Measurements from ENCODE around the gene TAGLN3. TPM values are rescaled to one million over a fixed set of nuclear protein-coding genes. Genes with fewer than 3 reads are reported as not detected.
A peak's percentile ranks its signal among the peaks of the same experiment; 100 is the strongest.

TAGLN3 gene
- under 1 TPM; 0.52 to 0.99 TPM for total RNA-seq

DNA sequence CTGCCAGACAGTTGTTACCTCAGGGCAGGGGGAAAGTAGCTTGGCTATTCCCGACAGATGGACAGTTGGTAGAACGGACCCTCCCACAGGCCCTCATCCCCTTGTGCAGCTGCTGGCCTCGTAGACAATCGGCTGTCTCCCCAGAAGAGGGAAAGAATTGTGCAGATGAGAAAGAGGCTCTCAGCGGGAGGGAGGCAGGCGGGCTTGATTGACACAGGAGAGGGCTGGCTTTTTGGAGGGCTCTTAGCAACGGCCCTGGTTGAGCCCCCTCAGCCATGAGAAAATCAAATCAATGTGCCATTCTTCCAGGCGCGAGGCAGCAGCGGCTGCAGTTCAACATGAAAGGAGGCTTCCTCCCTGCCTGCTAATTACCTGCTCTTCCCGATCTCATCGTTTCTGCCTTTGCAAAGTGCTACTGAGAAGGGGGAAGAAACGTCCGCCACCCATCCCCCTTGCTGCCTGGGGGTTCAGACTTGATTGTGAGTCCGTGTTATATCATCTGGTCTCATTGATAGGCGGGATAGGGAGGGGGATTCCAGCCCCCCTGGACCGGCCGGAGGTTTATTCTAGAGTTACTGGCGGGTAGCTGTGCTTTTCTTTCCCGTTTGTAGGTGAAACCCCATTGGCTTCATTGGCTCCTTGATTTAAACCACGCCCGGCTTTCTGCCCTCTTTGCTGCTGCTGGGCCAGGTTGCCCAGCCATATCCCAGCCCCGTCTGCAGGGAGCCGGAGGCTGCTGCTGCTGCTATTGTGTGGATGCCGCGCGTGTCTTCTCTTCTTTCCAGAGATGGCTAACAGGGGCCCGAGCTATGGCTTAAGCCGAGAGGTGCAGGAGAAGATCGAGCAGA, at the start of gene TAGLN3:
Gene TAGLN3 (plus strand): TSS at position 287 of the 848 bp plus-strand sequence. CDS start 501 bp downstream, at position 788.
- intact Hi-C loops (cut with DNase I), result no loop called here
- whole genome bisulfite sequencing, 2 donors, result 6 to 10% methylated on average over 22 to 30 of the region's 30 CpGs
- DNase-seq, result peak; percentile 30 to 56 (median 44)

DNA sequence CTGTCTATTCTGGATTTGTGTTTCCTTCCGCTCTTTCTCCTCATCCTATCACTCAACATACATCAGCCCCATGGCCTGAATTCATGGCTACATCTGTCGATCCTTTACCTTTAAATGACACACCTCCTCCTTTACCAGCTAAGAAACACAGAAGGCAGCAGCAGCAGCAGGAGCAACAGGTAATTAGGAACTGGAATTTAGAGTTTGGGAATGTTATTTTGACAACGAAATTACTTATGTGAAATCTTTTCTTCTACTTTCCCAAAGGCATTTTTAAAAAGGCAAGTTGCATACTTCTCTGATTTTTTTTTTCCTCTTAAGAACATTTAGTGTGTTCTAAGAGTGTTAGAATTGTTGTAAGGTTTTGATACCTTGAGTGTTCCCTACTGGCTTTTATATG, 49.0 kb upstream of the TAGLN3 start:
- no peak overlapping the region for H3K4me3 ChIP-seq
- DNase-seq (no peak), ATAC-seq (no peak)
- no peak overlapping the region for H3K27ac ChIP-seq
- intact Hi-C loops (cut with DNase I), result no loop called here
- TF ChIP-seq, protein P1, sequence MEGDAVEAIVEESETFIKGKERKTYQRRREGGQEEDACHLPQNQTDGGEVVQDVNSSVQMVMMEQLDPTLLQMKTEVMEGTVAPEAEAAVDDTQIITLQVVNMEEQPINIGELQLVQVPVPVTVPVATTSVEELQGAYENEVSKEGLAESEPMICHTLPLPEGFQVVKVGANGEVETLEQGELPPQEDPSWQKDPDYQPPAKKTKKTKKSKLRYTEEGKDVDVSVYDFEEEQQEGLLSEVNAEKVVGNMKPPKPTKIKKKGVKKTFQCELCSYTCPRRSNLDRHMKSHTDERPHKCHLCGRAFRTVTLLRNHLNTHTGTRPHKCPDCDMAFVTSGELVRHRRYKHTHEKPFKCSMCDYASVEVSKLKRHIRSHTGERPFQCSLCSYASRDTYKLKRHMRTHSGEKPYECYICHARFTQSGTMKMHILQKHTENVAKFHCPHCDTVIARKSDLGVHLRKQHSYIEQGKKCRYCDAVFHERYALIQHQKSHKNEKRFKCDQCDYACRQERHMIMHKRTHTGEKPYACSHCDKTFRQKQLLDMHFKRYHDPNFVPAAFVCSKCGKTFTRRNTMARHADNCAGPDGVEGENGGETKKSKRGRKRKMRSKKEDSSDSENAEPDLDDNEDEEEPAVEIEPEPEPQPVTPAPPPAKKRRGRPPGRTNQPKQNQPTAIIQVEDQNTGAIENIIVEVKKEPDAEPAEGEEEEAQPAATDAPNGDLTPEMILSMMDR (IDR thresholded peaks at IDR 0.05), result no peak
- TF ChIP-seq POLR2A (IDR thresholded peaks at IDR 0.05), result no peak
- no peaks in the 10 kb centered on the region for H3K27me3 ChIP-seq
- WGBS, 2 donors, result 79 to 83% methylated on average over 3 of the region's 3 CpGs
- H3K9me3 ChIP-seq, result no peaks in the 10 kb centered on the region
- no peaks in the 10 kb centered on the region for H3K4me1 ChIP-seq
- no peaks in the 10 kb centered on the region for H3K36me3 ChIP-seq (replicated peaks in 1 of 2; ENCODE audit: insufficient read depth in 1 of 2, low read depth in 2 of 2)

More for the DNA sequence above, at the start of gene TAGLN3:
- Histone ChIP-seq H3K27ac (no peak within 1 kb of the TSS), H3K4me3 (no peak within 1 kb of the TSS), H3K4me1 (peaks cover 11% of the 10 kb centered on the region), H3K27me3 (no peaks in the 10 kb centered on the region), H3K36me3 (replicated peaks in 1 of 2; ENCODE audit: insufficient read depth in 1 of 2, low read depth in 2 of 2) (no peaks in the 10 kb centered on the region), H3K9me3 (no peaks in the 10 kb centered on the region)
- ATAC-seq, result peak; percentile 73
- TF ChIP-seq, protein P1 (IDR thresholded peaks at IDR 0.05), result no peak
- no peak for TF ChIP-seq POLR2A (IDR thresholded peaks at IDR 0.05)

DNA sequence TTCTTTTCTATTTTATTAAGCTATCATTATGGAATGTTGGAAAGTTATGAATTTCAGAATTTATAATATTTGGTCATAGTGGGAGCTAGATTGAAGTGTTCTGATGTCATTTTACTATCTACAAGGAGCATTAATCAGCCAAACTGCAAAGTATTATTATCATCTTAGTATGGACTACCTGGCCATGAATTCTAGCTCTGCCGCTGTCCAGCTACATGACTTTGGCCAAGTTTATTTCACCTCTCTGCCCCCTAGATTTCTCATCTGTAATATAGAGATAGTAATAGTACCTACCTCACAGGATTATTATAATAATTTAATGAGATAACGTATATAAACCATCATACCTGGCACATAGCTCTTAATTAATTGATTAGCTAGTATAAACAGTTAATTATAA, 47.7 kb upstream of the TAGLN3 start:
- WGBS, 2 donors, result 77 to 82% methylated on average over 2 of the region's 2 CpGs
- Histone ChIP-seq H3K4me3 (no peak overlapping the region), H3K27me3 (no peaks in the 10 kb centered on the region), H3K36me3 (replicated peaks in 1 of 2; ENCODE audit: insufficient read depth in 1 of 2, low read depth in 2 of 2) (no peaks in the 10 kb centered on the region), H3K9me3 (no peaks in the 10 kb centered on the region), H3K4me1 (no peaks in the 10 kb centered on the region), H3K27ac (no peak overlapping the region)
- DNase-seq (no peak), ATAC-seq (no peak)
- intact Hi-C loops (cut with DNase I), result no loop called here
- TF ChIP-seq, protein P1 (IDR thresholded peaks at IDR 0.05), result no peak
- TF ChIP-seq POLR2A (IDR thresholded peaks at IDR 0.05), result no peak

DNA sequence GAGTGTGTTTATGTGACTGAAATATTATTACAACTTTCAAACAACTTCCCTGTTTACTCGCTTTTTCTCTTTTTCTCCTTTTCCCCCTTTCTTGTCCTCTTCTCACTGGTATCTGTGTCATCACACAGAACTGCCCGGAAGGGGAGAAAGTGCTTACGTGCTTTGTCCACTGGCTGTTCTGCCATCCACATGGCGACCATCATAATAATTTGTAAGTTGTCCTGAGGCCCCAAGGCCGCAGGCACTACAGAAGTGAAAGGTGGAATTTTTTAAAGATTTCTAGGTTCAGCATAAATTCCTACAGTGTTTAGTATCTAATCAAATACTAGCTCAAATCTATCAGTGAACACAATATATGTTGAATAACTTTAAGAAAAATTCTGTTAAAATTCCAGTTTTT, 46.6 kb upstream of the TAGLN3 start:
- TF ChIP-seq, protein P1 (IDR thresholded peaks at IDR 0.05), result no peak
- WGBS, 2 donors, result 94 to 95% methylated on average over 5 of the region's 5 CpGs
- Histone ChIP-seq H3K27me3 (no peaks in the 10 kb centered on the region), H3K27ac (no peak overlapping the region), H3K4me3 (no peak overlapping the region), H3K9me3 (no peaks in the 10 kb centered on the region), H3K4me1 (no peaks in the 10 kb centered on the region), H3K36me3 (replicated peaks in 1 of 2; ENCODE audit: insufficient read depth in 1 of 2, low read depth in 2 of 2) (no peaks in the 10 kb centered on the region)
- ATAC-seq (no peak), DNase-seq (no peak)
- intact Hi-C loops (cut with DNase I), result no loop called here

Data from body of pancreas (tissue), 4 donors.